ENCODE measurements around the gene NR1H2. TPM values are rescaled to one million over a fixed set of nuclear protein-coding genes. Genes with fewer than 3 reads are reported as not detected.

The NR1H2 gene
- total RNA-seq, result 61.9 and 74.3 TPM in 2 replicates

GRCh38 chr19:50376166-50377050 lies at the start of gene NR1H2:
NR1H2 (plus strand) TSS chr19:50376457; CDS start chr19:50377606, 1,149 bp downstream.

GRCh38 chr19:50329146-50329925 lies 46.9 kb upstream of the NR1H2 start, which contains the start of gene KCNC3:
KCNC3 (minus strand) TSS chr19:50329377; CDS start chr19:50329082, 295 bp downstream.

GRCh38 chr19:50365434-50366306 lies 10.6 kb upstream of the NR1H2 start, which contains the start of gene NAPSA:
NAPSA (minus strand) TSS chr19:50365639; CDS start chr19:50365621, 18 bp downstream.

GRCh38 chr19:50383852-50384684 lies 7.8 kb downstream of the NR1H2 start, which contains the start of gene POLD1:
POLD1 (plus strand) TSS chr19:50384347; CDS start chr19:50398852, 14,505 bp downstream.

GRCh38 chr19:50418176-50419021 lies 42.1 kb downstream of the NR1H2 start, which contains the start of gene SPIB:
SPIB (plus strand) TSS chr19:50418938; CDS start chr19:50418963, 25 bp downstream.

GRCh38 chr19:50432221-50433028 lies 56.2 kb downstream of the NR1H2 start, which contains the start of gene MYBPC2:
MYBPC2 (plus strand) TSS chr19:50432892; CDS start chr19:50432954, 62 bp downstream.

Other genes with a start within 250 kb of the NR1H2 start
- 0.65 TPM in 1 of 2 replicates, not detected in the other for gene IZUMO2, start 213.2 kb upstream of the NR1H2 start, total RNA-seq
- gene MYH14, start 172.8 kb upstream of the NR1H2 start, total RNA-seq, result 0.65 TPM in 1 of 2 replicates, not detected in the other
- 0.08 and 0.26 TPM in 2 replicates for gene KCNC3, start 47.1 kb upstream of the NR1H2 start, total RNA-seq
- 2.8 TPM in 1 of 2 replicates, not detected in the other for gene NAPSA, start 10.8 kb upstream of the NR1H2 start, total RNA-seq
- 25.5 and 33.4 TPM in 2 replicates for gene POLD1, start 7.9 kb downstream of the NR1H2 start, total RNA-seq
- not detected in 2 replicates for gene SPIB, start 42.5 kb downstream of the NR1H2 start, total RNA-seq
- gene MYBPC2, start 56.4 kb downstream of the NR1H2 start, total RNA-seq, result 0.64 TPM in 1 of 2 replicates, not detected in the other
- 53.7 and 124 TPM in 2 replicates for gene EMC10, start 100.0 kb downstream of the NR1H2 start, total RNA-seq
- gene GARIN5A, start 100.4 kb downstream of the NR1H2 start, total RNA-seq, result 0.24 and 0.52 TPM in 2 replicates
- 57.5 and 61.9 TPM in 2 replicates for gene JOSD2, start 134.7 kb downstream of the NR1H2 start, total RNA-seq
- gene ASPDH, start 137.5 kb downstream of the NR1H2 start, total RNA-seq, result not detected in 2 replicates
- gene LRRC4B, start 192.0 kb downstream of the NR1H2 start, total RNA-seq, result 0.39 and 1.6 TPM in 2 replicates

Data from epithelial cell of alveolus of lung (primary cell).